NT2/D1 (cell line): Measurements from ENCODE around the gene PRDM15.

Experiments
- YY1 ChIP-seq: IDR thresholded peaks from 2 replicates; pipeline ENCODE4 v1.6.1; 2011; ENCODE audit not compliant: insufficient read length, insufficient read depth
- ZNF274 ChIP-seq: IDR thresholded peaks from 2 replicates; pipeline ENCODE4 v1.6.1; 2011; ENCODE audit warnings: mild to moderate bottlenecking, low read depth, low read length

- TF ChIP-seq YY1, result no peak
- TF ChIP-seq ZNF274, result no peak
These were observed 45.2 kb upstream of the PRDM15 start for GRCh38 chr21:41924368-41924754.
